ENCODE data around the gene GALNT2. TPM values are rescaled to one million over a fixed set of nuclear protein-coding genes. Genes with fewer than 3 reads are reported as not detected.

Gene GALNT2
- total RNA-seq, 1 experiment from 2014 or later, result 114 TPM

DNA sequence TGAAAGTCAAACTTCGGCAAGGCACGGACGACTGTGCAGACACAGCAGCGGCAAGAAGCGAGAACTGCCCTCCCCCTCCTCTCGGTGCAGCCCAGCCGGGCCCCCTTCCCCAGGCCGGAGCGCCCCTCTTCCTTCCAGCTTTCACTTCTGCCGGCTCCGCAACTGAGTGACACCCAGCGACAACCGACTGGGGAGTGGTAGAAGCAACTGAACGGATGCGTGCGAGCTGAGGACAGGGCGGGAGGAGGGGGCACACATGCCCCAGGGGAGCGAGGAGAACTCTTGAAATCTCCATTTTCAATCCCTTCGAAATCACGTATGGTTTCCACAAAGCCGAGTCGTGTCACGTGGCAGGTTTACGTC is 212.5 kb downstream of the GALNT2 start:
- ChIA-PET CTCF (interaction anchor here (0.7 to 1.5 kb wide), 2 partner anchors 13 to 64 kb away, joined by 3 to 4 read pairs; no protein-coding TSS in a partner anchor), POLR2A (no interaction called here)
- peaks cover 62% of the 10 kb centered on the region for H3K36me3 Mint-ChIP-seq (ENCODE audit: insufficient read depth, unreplicated experiment)
- TF ChIP-seq CTCF (IDR thresholded peaks at IDR 0.05; ENCODE audit: unreplicated experiment), result no peak
- no peaks in the 10 kb centered on the region for H3K4me1 Mint-ChIP-seq (ENCODE audit: insufficient read depth, unreplicated experiment)
- H3K27ac Mint-ChIP-seq (ENCODE audit: low read depth, unreplicated experiment), result no peak overlapping the region
- intact Hi-C loops (cut with micrococcal nuclease), result no loop called here
- no peak overlapping the region for H3K4me3 Mint-ChIP-seq (ENCODE audit: unreplicated experiment)
- no peak for DNase-seq (ENCODE audit: unreplicated experiment)
- TSS peak; percentile 31 for BruUV-seq (replicated peaks)
- no peaks in the 10 kb centered on the region for H3K9me3 Mint-ChIP-seq (ENCODE audit: unreplicated experiment)
- H3K27me3 Mint-ChIP-seq (ENCODE audit: insufficient read depth, unreplicated experiment), result no peaks in the 10 kb centered on the region

- intact Hi-C loops (cut with micrococcal nuclease), result no loop called here
- no TSS peak for BruUV-seq (replicated peaks)
- H3K27me3 Mint-ChIP-seq (ENCODE audit: insufficient read depth, unreplicated experiment), result no peaks in the 10 kb centered on the region
- peaks cover 62% of the 10 kb centered on the region for H3K36me3 Mint-ChIP-seq (ENCODE audit: insufficient read depth, unreplicated experiment)
- no peaks in the 10 kb centered on the region for H3K4me1 Mint-ChIP-seq (ENCODE audit: insufficient read depth, unreplicated experiment)
- no peak for DNase-seq (ENCODE audit: unreplicated experiment)
- ChIA-PET CTCF (interaction anchor here (0.7 to 1.5 kb wide), 2 partner anchors 12 to 65 kb away, joined by 3 to 4 read pairs; no protein-coding TSS in a partner anchor), POLR2A (interaction anchor here (0.8 kb wide), 1 partner anchor 437 kb away, joined by 3 read pairs; no protein-coding TSS in a partner anchor)
- H3K4me3 Mint-ChIP-seq (ENCODE audit: unreplicated experiment), result no peak overlapping the region
- H3K27ac Mint-ChIP-seq (ENCODE audit: low read depth, unreplicated experiment), result no peak overlapping the region
- TF ChIP-seq CTCF (IDR thresholded peaks at IDR 0.05; ENCODE audit: unreplicated experiment), result no peak
- H3K9me3 Mint-ChIP-seq (ENCODE audit: unreplicated experiment), result no peaks in the 10 kb centered on the region
Observed at GRCh38 chr1:230280054-230280795, 213.2 kb downstream of the GALNT2 start.

GRCh38 chr1:230280906-230281413 is 213.9 kb downstream of the GALNT2 start:
- H3K27ac Mint-ChIP-seq (ENCODE audit: low read depth, unreplicated experiment), result no peak overlapping the region

More at GRCh38 chr1:230280906-230281413, 213.9 kb downstream of the GALNT2 start:
- H3K9me3 Mint-ChIP-seq (ENCODE audit: unreplicated experiment), result no peaks in the 10 kb centered on the region
- ChIA-PET CTCF (interaction anchor here (0.5 to 1.5 kb wide), 2 partner anchors 12 to 286 kb away, joined by 3 to 4 read pairs; no protein-coding TSS in a partner anchor), POLR2A (interaction anchor here (0.8 kb wide), 1 partner anchor 437 kb away, joined by 3 read pairs; no protein-coding TSS in a partner anchor)
- intact Hi-C loops (cut with micrococcal nuclease), result no loop called here
- TF ChIP-seq CTCF (IDR thresholded peaks at IDR 0.05; ENCODE audit: unreplicated experiment), result no peak
- H3K4me1 Mint-ChIP-seq (ENCODE audit: insufficient read depth, unreplicated experiment), result no peaks in the 10 kb centered on the region
- H3K27me3 Mint-ChIP-seq (ENCODE audit: insufficient read depth, unreplicated experiment), result no peaks in the 10 kb centered on the region
- no peak for DNase-seq (ENCODE audit: unreplicated experiment)
- H3K36me3 Mint-ChIP-seq (ENCODE audit: insufficient read depth, unreplicated experiment), result peaks cover 62% of the 10 kb centered on the region
- BruUV-seq (replicated peaks), result no TSS peak
- no peak overlapping the region for H3K4me3 Mint-ChIP-seq (ENCODE audit: unreplicated experiment)
